ENCODE results near the gene FTCDNL1.

Gene FTCDNL1

GRCh38 chr2:199757233-199757870 lies 93.6 kb downstream of the FTCDNL1 start:
- Histone ChIP-seq H3K27ac (ENCODE audit: insufficient read depth in 1 of 2, low read depth in 1 of 2, low read length in 2 of 2, poor library complexity in 1 of 2, severe bottlenecking in 2 of 2) (no peak overlapping the region), H3K27me3 (replicated peaks in 2 of 5; ENCODE audit: control insufficient read depth in 4 of 5, insufficient read depth in 5 of 5, low read length in 4 of 5) (no peaks in the 10 kb centered on the region), H3K4me1 (ENCODE audit: control extremely low read depth in 1 of 4, control insufficient read depth in 4 of 4, insufficient read depth in 4 of 4, low read length in 3 of 4) (no peaks in the 10 kb centered on the region), H3K4me3 (ENCODE audit: control insufficient read depth in 1 of 7, extremely low read depth in 1 of 7, insufficient read depth in 4 of 7, low read depth in 2 of 7, low read length in 6 of 7) (no peak overlapping the region), H3K36me3 (ENCODE audit: control insufficient read depth in 4 of 4, insufficient read depth in 4 of 4, low read length in 3 of 4) (no peaks in the 10 kb centered on the region), H3K9me3 (ENCODE audit: control extremely low read depth in 1 of 5, control insufficient read depth in 4 of 5, insufficient read depth in 2 of 5, low read depth in 1 of 5, low read length in 4 of 5) (peaks cover 0 to 2% (median 0%) of the 10 kb centered on the region in 5 experiments)
- DNase-seq, result no peak
- WGBS (ENCODE audit: insufficient coverage), result 93% methylated on average over 3 of the region's 3 CpGs
- CTCF ChIA-PET, result interaction anchor here (2.5 kb wide), 1 partner anchor 17 kb away, joined by 8 read pairs; no protein-coding TSS in a partner anchor
- POLR2A ChIA-PET, result no interaction called here

GRCh38 chr2:199756743-199757142 lies 94.2 kb downstream of the FTCDNL1 start:
- POLR2A ChIA-PET, result no interaction called here
- CTCF ChIA-PET, result interaction anchor here (2.5 kb wide), 1 partner anchor 16 kb away, joined by 8 read pairs; no protein-coding TSS in a partner anchor
- Histone ChIP-seq H3K27me3 (replicated peaks in 2 of 5; ENCODE audit: control insufficient read depth in 4 of 5, insufficient read depth in 5 of 5, low read length in 4 of 5) (no peaks in the 10 kb centered on the region), H3K27ac (ENCODE audit: insufficient read depth in 1 of 2, low read depth in 1 of 2, low read length in 2 of 2, poor library complexity in 1 of 2, severe bottlenecking in 2 of 2) (no peak overlapping the region), H3K36me3 (ENCODE audit: control insufficient read depth in 4 of 4, insufficient read depth in 4 of 4, low read length in 3 of 4) (no peaks in the 10 kb centered on the region), H3K4me1 (ENCODE audit: control extremely low read depth in 1 of 4, control insufficient read depth in 4 of 4, insufficient read depth in 4 of 4, low read length in 3 of 4) (no peaks in the 10 kb centered on the region), H3K9me3 (ENCODE audit: control extremely low read depth in 1 of 5, control insufficient read depth in 4 of 5, insufficient read depth in 2 of 5, low read depth in 1 of 5, low read length in 4 of 5) (peaks cover 0 to 3% (median 0%) of the 10 kb centered on the region in 5 experiments), H3K4me3 (ENCODE audit: control insufficient read depth in 1 of 7, extremely low read depth in 1 of 7, insufficient read depth in 4 of 7, low read depth in 2 of 7, low read length in 6 of 7) (no peak overlapping the region)
- no CpG with 5 or more reads among the region's 1 CpG for WGBS (ENCODE audit: insufficient coverage)
- no peak for DNase-seq

GRCh38 chr2:199756211-199756610 lies 94.8 kb downstream of the FTCDNL1 start:
- POLR2A ChIA-PET, result no interaction called here

GRCh38 chr2:199754766-199755165 lies 96.2 kb downstream of the FTCDNL1 start:
- no peaks in the 10 kb centered on the region for H3K36me3 ChIP-seq (ENCODE audit: control insufficient read depth in 4 of 4, insufficient read depth in 4 of 4, low read length in 3 of 4)
- H3K9me3 ChIP-seq (ENCODE audit: control extremely low read depth in 1 of 5, control insufficient read depth in 4 of 5, insufficient read depth in 2 of 5, low read depth in 1 of 5, low read length in 4 of 5), result peaks cover 0 to 3% (median 0%) of the 10 kb centered on the region in 5 experiments
- CTCF ChIA-PET, result no interaction called here
- POLR2A ChIA-PET, result no interaction called here
- H3K4me3 ChIP-seq (ENCODE audit: control insufficient read depth in 1 of 7, extremely low read depth in 1 of 7, insufficient read depth in 4 of 7, low read depth in 2 of 7, low read length in 6 of 7), result no peak overlapping the region
- no peaks in the 10 kb centered on the region for H3K4me1 ChIP-seq (ENCODE audit: control extremely low read depth in 1 of 4, control insufficient read depth in 4 of 4, insufficient read depth in 4 of 4, low read length in 3 of 4)
- WGBS (ENCODE audit: insufficient coverage), result 94% methylated on average over 2 of the region's 3 CpGs
- H3K27ac ChIP-seq (ENCODE audit: insufficient read depth in 1 of 2, low read depth in 1 of 2, low read length in 2 of 2, poor library complexity in 1 of 2, severe bottlenecking in 2 of 2), result no peak overlapping the region
- no peak for DNase-seq
- no peaks in the 10 kb centered on the region for H3K27me3 ChIP-seq (replicated peaks in 2 of 5; ENCODE audit: control insufficient read depth in 4 of 5, insufficient read depth in 5 of 5, low read length in 4 of 5)

More at GRCh38 chr2:199756211-199756610, 94.8 kb downstream of the FTCDNL1 start:
- H3K36me3 ChIP-seq (ENCODE audit: control insufficient read depth in 4 of 4, insufficient read depth in 4 of 4, low read length in 3 of 4), result no peaks in the 10 kb centered on the region
- H3K9me3 ChIP-seq (ENCODE audit: control extremely low read depth in 1 of 5, control insufficient read depth in 4 of 5, insufficient read depth in 2 of 5, low read depth in 1 of 5, low read length in 4 of 5), result peaks cover 0 to 3% (median 0%) of the 10 kb centered on the region in 5 experiments
- H3K27ac ChIP-seq (ENCODE audit: insufficient read depth in 1 of 2, low read depth in 1 of 2, low read length in 2 of 2, poor library complexity in 1 of 2, severe bottlenecking in 2 of 2), result no peak overlapping the region
- H3K4me3 ChIP-seq (ENCODE audit: control insufficient read depth in 1 of 7, extremely low read depth in 1 of 7, insufficient read depth in 4 of 7, low read depth in 2 of 7, low read length in 6 of 7), result no peak overlapping the region
- 100% methylated on average over 1 of the region's 3 CpGs for WGBS (ENCODE audit: insufficient coverage)
- CTCF ChIA-PET, result interaction anchor here (2.5 kb wide), 1 partner anchor 16 kb away, joined by 8 read pairs; no protein-coding TSS in a partner anchor
- no peaks in the 10 kb centered on the region for H3K4me1 ChIP-seq (ENCODE audit: control extremely low read depth in 1 of 4, control insufficient read depth in 4 of 4, insufficient read depth in 4 of 4, low read length in 3 of 4)
- no peak for DNase-seq
- H3K27me3 ChIP-seq (replicated peaks in 2 of 5; ENCODE audit: control insufficient read depth in 4 of 5, insufficient read depth in 5 of 5, low read length in 4 of 5), result no peaks in the 10 kb centered on the region

GRCh38 chr2:199751492-199752120 lies 99.4 kb downstream of the FTCDNL1 start:
- H3K27ac ChIP-seq (ENCODE audit: insufficient read depth in 1 of 2, low read depth in 1 of 2, low read length in 2 of 2, poor library complexity in 1 of 2, severe bottlenecking in 2 of 2), result no peak overlapping the region
- ChIA-PET POLR2A (no interaction called here), CTCF (interaction anchor here (4.6 kb wide), 1 partner anchor 12 kb away, joined by 20 read pairs; no protein-coding TSS in a partner anchor)
- no peaks in the 10 kb centered on the region for H3K36me3 ChIP-seq (ENCODE audit: control insufficient read depth in 4 of 4, insufficient read depth in 4 of 4, low read length in 3 of 4)
- H3K4me1 ChIP-seq (ENCODE audit: control extremely low read depth in 1 of 4, control insufficient read depth in 4 of 4, insufficient read depth in 4 of 4, low read length in 3 of 4), result no peaks in the 10 kb centered on the region
- 96% methylated on average over 3 of the region's 8 CpGs for WGBS (ENCODE audit: insufficient coverage)
- H3K4me3 ChIP-seq (ENCODE audit: control insufficient read depth in 1 of 7, extremely low read depth in 1 of 7, insufficient read depth in 4 of 7, low read depth in 2 of 7, low read length in 6 of 7), result no peak overlapping the region
- DNase-seq, result no peak
- no peaks in the 10 kb centered on the region for H3K27me3 ChIP-seq (replicated peaks in 2 of 5; ENCODE audit: control insufficient read depth in 4 of 5, insufficient read depth in 5 of 5, low read length in 4 of 5)
- peaks cover 0 to 3% (median 0%) of the 10 kb centered on the region in 5 experiments for H3K9me3 ChIP-seq (ENCODE audit: control extremely low read depth in 1 of 5, control insufficient read depth in 4 of 5, insufficient read depth in 2 of 5, low read depth in 1 of 5, low read length in 4 of 5)

GRCh38 chr2:199749571-199749970 lies 101.4 kb downstream of the FTCDNL1 start:
- Histone ChIP-seq H3K36me3 (ENCODE audit: control insufficient read depth in 4 of 4, insufficient read depth in 4 of 4, low read length in 3 of 4) (no peaks in the 10 kb centered on the region), H3K27ac (ENCODE audit: insufficient read depth in 1 of 2, low read depth in 1 of 2, low read length in 2 of 2, poor library complexity in 1 of 2, severe bottlenecking in 2 of 2) (no peak overlapping the region), H3K9me3 (ENCODE audit: control extremely low read depth in 1 of 5, control insufficient read depth in 4 of 5, insufficient read depth in 2 of 5, low read depth in 1 of 5, low read length in 4 of 5) (peaks cover 0 to 3% (median 0%) of the 10 kb centered on the region in 5 experiments), H3K4me1 (ENCODE audit: control extremely low read depth in 1 of 4, control insufficient read depth in 4 of 4, insufficient read depth in 4 of 4, low read length in 3 of 4) (no peaks in the 10 kb centered on the region), H3K4me3 (ENCODE audit: control insufficient read depth in 1 of 7, extremely low read depth in 1 of 7, insufficient read depth in 4 of 7, low read depth in 2 of 7, low read length in 6 of 7) (no peak overlapping the region), H3K27me3 (replicated peaks in 2 of 5; ENCODE audit: control insufficient read depth in 4 of 5, insufficient read depth in 5 of 5, low read length in 4 of 5) (no peaks in the 10 kb centered on the region)
- ChIA-PET POLR2A (no interaction called here), CTCF (interaction anchor here (4.6 kb wide), 1 partner anchor 10 kb away, joined by 20 read pairs; no protein-coding TSS in a partner anchor)
- no peak for DNase-seq
- WGBS (ENCODE audit: insufficient coverage), result 96% methylated on average over 4 of the region's 5 CpGs

GRCh38 chr2:199744724-199745123 lies 106.3 kb downstream of the FTCDNL1 start:
- 100% methylated on average over 11 of the region's 11 CpGs for WGBS (ENCODE audit: insufficient coverage)
- DNase-seq, result no peak
- no peaks in the 10 kb centered on the region for H3K36me3 ChIP-seq (ENCODE audit: control insufficient read depth in 4 of 4, insufficient read depth in 4 of 4, low read length in 3 of 4)
- no peaks in the 10 kb centered on the region for H3K9me3 ChIP-seq (ENCODE audit: control extremely low read depth in 1 of 5, control insufficient read depth in 4 of 5, insufficient read depth in 2 of 5, low read depth in 1 of 5, low read length in 4 of 5)
- H3K4me3 ChIP-seq (ENCODE audit: control insufficient read depth in 1 of 7, extremely low read depth in 1 of 7, insufficient read depth in 4 of 7, low read depth in 2 of 7, low read length in 6 of 7), result no peak overlapping the region
- H3K27ac ChIP-seq (ENCODE audit: insufficient read depth in 1 of 2, low read depth in 1 of 2, low read length in 2 of 2, poor library complexity in 1 of 2, severe bottlenecking in 2 of 2), result no peak overlapping the region
- ChIA-PET CTCF (no interaction called here), POLR2A (interaction anchor here (0.7 kb wide), 1 partner anchor 15 kb away, joined by 3 read pairs; no protein-coding TSS in a partner anchor)
- no peaks in the 10 kb centered on the region for H3K27me3 ChIP-seq (replicated peaks in 2 of 5; ENCODE audit: control insufficient read depth in 4 of 5, insufficient read depth in 5 of 5, low read length in 4 of 5)
- peaks cover 0 to 4% (median 2%) of the 10 kb centered on the region in 4 experiments for H3K4me1 ChIP-seq (ENCODE audit: control extremely low read depth in 1 of 4, control insufficient read depth in 4 of 4, insufficient read depth in 4 of 4, low read length in 3 of 4)
